ENCODE results near the gene RECK. TPM values are rescaled to one million over a fixed set of nuclear protein-coding genes. Genes with fewer than 3 reads are reported as not detected.
"Not testable (repeated sequence)": the region's sequence is repeated elsewhere in the genome, so short reads cannot be mapped to it uniquely, and the experiment has no call there.

Gene RECK
- total RNA-seq, 1 donor from 2014 or later: 6.2 TPM

DNA sequence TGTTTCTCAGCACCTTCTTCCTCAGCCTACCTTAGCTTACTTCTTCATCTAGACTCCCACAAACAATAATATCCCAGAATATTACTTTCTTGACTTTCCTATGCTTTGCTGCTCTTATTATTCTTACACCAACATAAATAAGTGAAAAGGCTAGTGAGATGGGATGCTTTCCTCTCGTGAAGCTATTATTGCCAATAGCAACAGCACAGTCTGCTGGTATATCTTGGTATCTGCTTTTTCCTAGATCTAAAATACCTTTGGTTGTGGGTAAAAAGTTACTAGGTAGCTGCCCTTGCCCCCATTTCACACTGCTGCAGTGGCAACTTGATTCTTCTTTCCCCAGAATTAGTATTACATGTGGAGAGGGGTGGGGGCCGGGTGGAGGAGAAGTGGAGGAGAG lies 73.7 kb downstream of the RECK start:
- intact Hi-C loops (cut with micrococcal nuclease): no loop called here

DNA sequence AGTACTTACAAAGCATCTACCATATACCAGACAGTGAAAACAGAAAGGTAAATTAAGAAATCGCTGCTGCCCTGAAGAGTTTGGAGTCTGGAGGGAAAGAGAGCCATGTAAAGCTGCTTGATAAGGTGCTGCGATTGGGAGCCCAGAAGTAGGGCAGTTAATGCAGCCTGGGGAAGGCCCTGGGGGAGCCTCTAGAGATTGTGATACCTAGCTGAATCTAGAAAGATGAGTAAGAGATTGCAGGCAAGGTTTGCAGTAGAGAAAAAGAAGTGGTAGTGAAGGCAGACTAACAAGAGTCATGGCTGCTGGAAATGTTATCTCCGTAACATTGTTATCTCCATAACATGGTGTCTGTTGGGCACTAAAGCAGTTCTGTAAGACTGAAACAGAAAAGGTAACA lies 75.8 kb downstream of the RECK start:
- intact Hi-C loops (cut with micrococcal nuclease): no loop called here

DNA sequence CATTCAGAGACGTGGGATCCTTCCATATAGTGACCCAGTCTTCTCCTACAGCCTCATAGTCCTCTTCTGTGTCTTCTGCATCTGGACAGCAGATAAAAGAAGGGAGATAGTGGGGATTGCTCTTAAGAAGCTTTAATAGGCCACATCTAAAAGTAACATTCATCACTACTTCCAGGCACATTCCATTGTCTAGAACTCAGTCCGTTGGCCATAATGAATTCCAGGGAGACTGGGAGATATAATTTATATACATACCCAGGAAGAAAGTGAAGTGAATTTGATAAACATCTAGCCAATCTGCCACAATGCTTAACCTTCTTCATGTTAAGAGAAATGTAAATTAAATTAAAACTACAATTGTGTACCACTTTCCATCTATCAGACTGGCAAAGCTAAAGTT lies 77.3 kb downstream of the RECK start:
- intact Hi-C loops (cut with micrococcal nuclease): no loop called here

DNA sequence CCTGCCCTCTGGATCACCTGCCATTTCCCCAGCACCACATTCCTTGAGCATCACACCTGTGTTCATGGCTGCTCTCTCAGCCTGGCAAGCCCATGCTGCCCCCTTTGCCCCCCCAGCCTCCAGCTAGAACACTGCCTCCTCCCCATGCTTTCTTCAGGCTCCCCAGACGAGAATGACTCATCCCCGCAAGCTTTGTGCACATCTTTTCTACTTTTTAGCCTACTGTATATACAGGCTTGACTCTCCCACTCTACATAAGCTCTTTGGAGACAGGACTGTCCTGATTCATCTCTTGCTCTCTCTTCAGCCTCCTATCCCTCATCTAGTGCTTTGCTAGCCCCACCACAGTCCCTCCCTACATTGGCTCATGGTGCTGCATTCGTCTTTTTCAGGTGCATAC lies 79.9 kb downstream of the RECK start:
- intact Hi-C loops (cut with micrococcal nuclease): no loop called here

DNA sequence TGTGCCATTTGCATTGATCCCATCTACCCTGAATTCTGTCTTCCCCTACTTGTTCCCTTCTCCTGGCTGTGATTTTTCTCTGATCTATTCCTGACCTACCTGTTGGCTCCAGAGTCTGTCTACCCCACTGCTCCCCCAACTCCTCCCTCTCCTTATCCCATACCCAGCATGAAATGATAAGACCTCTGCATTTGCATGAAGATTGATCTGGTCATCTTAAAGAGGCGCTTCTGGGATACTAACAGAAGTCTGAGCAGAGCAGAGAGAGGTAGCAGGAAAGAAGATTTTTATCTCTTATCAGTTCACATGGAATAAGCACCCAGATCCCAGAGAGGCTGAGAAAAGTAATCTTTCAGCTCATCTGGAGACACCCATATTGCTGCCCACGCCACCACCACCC lies 81.5 kb downstream of the RECK start:
- intact Hi-C loops (cut with micrococcal nuclease): no loop called here

DNA sequence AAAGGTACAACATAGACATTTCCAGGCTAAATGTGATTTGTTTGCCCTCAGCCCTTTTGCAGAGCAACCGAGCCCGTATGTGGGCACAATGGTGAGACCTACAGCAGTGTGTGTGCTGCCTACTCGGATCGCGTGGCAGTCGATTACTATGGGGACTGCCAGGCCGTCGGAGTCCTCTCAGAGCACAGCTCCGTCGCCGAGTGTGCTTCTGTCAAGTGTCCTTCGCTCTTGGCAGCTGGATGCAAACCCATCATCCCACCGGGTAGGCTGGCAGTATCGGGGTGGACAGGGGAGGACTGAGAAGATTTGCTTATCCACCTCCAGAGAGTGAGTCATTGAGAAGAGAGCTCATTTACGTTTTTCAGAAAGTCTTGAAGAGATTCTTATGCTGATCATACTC lies 82.0 kb downstream of the RECK start:
- intact Hi-C loops (cut with micrococcal nuclease): no loop called here

DNA sequence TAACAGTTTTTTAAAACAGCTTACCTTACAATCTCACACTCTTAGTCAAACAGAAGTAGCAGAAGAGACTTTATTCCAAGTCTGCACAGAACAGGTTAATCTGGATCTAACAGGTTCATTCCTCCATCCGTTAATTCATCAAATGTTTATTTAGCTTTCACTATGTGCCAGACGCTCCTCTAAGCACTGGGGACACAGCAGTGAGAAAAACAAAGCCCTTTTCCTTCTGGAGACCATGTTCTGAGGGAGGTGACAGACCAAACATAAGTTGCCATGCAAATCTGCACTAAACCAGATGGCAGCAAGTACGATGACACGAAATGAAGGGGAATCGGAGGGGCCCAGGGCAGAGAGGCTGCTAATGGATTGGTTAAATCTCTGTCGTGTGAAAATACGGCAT lies 82.8 kb downstream of the RECK start:
- intact Hi-C loops (cut with micrococcal nuclease): no loop called here

DNA sequence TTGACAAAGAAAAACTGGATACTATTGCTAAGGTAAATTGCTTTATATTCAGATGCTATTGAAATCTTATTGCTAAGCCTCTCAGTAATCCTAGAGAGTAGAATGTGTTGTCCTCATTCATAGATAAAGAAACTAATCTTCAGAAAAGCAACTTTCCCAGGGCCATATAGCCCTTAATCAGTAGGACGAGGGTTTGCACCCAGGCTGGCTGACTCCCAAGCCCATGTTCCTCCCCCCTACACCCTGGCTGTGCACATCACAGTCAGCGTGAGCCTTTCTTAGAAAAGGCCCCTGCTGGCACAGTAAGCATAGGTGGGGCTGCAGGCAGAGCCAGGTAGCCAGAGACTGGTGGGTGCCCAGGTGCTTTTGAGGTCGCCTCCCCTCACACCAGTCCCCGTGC lies 84.0 kb downstream of the RECK start:
- intact Hi-C loops (cut with micrococcal nuclease): no loop called here

DNA sequence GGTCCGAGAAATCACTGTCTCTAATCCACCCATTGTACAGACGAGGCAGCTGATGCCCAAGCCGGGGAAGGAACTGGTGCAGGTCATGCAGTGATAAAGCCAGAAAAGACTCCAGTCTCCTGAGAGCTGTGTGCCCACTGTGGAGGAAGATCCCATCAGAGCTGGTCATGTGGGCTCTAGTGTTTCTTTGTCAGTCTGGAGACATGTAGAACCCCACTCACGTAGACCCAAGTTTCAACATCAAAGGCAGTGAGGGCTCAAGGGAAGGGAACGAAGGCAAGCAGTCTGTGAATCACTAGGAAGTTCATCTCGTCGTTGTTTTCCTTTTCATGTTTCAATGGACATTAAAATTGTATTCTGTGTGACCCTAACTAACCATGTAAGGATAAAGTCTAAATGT lies 85.3 kb downstream of the RECK start:
- intact Hi-C loops (cut with micrococcal nuclease): loop anchor here (2.0 kb wide), 1 partner anchor 15 kb away; the partner anchor contains the start of gene GLIPR2

DNA sequence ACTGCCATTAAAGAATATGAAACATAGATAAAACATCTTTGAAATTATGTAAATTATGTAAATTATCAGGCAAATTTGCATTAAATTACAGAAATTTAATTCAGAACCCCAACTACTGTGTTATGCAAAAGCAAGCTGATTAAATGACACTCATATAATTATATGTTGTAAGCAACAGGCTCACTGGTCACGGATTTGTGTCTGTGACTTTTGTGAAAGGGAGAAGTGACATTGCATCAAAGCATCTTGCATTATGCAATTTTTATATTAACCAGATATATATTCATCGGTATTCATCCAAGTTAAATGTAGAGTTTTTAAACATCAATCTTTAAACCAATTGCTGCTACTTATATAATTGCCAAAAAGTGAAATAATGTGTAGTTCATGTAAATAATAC lies 86.8 kb downstream of the RECK start:
- intact Hi-C loops (cut with micrococcal nuclease): loop anchor here (2.0 kb wide), 1 partner anchor 13 kb away; the partner anchor contains the start of gene GLIPR2

DNA sequence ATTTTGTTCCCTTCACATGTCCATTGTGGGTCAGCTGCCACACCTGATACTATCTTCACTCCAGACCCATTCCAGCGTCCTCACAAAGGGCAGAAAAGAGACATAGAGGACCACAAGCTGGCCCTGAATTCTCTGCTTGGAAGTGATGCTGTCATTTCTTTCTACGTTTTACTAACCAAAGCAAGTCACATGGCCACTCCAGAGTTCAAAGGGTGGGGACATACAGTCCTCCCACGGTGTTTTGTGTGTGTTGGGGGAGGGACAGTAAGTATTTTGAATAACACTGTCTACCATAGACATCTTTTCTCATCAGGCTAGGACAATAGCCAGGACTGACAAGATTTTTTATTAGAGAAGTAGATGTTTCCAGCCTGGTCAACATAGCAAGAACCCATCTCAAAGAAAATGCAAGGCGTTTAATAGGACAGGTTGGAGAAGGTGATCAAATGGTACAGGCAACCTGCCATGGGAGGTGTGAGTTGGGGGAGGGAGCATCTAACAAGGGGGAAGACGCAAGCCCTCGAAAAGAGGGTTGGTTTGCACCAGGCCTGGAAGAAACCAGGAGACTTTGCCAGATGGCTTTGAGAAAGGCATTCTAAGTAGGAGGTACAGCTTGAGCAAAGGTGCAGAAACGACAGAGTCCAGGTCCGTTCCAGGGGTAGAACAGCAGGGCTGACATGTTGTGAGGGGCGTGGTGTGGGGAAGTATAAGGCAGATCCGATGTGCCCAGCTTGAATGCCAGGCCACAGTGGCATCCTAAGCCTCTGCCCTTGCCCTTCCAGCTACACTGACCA lies 88.5 kb downstream of the RECK start:
- intact Hi-C loops (cut with micrococcal nuclease): no loop called here

DNA sequence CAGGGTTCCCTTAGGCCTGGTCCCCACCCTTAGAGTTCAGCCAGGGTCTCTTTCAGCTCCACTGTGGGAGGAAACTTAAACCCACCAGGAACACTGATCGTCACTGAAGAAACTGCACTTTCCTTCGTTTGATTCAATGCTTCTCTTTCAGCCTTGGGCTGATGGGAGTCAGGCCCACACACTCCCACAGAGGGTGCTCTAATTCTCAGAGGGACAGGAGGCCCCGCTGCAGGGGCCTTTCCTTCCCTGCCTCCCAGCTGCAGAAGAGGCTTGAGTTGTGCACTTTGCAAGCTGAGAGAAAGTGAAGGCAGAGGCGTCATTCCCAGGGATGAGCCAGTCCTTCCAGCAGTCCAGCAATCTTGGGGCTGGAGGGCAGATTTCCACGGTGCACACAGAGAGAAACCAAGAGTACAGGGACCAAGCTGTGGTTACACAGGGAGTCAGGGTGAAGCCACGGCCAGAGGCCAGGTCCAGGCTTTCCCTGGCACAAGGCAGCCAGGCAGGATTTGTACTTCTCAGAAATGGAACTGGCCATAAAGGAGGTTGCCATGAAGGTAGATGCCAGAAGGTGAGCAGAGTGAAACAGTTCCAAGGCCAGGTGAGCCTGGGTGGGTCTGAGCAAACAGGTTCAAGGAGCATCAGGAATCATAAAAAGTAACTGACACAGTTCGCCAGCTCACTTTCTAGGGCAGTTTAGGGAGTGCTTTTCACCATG lies 89.5 kb downstream of the RECK start:
- intact Hi-C loops (cut with micrococcal nuclease): no loop called here

DNA sequence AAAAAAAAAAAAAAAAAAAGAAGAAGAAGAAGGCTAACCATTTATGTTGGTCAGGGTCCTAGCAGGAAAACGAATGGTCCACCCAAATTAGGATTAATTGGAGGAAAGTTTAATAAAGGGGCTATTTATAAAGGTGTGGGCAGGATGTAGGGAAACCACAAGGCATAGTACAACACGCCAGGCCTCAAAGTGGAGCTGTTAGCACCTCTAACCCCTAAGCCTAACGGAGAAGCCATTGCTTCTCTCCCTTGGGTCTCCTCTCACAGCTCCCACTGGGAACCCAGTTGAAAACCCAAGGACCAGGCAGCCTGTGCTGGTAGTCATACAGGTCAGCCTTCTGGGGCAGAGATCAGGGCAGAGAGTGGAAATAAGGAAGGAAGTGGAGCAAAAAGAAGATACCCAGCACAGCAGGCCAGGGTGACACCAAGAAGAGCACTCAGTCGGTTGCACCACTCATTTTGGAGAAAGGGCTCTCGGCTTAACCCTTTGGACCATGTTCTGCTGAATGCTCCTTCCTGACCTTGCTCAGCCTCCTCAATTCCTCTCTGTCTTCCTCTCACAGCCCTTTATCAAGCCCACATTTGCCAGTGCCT lies 91.0 kb downstream of the RECK start:
- intact Hi-C loops (cut with micrococcal nuclease): no loop called here

DNA sequence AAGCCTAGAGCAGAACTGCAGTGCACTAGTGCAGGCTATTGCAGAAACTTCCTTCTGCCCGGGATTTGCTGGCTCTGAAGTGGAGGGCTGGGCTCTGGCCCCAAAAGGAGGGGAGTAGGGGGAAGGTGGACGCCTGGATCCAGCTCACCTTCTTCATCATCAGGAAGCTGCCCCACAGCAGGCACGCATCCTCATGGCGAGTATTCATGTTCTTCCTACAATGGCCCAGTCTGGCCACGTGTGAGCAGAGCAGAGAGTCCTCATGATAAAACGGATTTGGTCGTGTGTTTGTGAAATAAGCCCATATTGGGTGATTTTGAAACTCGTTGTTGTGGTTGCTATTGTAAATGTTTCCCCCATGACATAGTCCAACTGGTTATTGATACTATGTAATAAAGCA lies 91.6 kb downstream of the RECK start:
- intact Hi-C loops (cut with micrococcal nuclease): no loop called here

DNA sequence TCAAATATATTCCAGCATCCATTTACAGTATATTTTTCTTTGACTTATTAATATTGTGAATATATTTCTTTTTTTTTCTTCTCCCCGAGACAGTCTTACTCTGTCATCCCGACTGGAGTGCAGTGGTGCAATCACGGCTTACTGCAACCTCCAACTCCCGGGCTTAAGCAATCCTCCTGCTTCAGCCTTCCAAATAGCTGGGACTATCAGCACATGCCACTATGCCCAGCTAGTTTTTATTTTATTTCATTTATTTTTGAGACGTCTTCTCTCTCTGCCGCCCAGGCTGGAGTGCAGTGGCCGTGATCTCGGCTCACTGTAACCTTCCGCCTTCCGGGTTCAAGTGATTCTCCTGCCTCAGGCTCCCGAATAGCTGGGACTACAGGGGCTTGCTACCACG lies 92.4 kb downstream of the RECK start:
- intact Hi-C loops (cut with micrococcal nuclease): no loop called here

DNA sequence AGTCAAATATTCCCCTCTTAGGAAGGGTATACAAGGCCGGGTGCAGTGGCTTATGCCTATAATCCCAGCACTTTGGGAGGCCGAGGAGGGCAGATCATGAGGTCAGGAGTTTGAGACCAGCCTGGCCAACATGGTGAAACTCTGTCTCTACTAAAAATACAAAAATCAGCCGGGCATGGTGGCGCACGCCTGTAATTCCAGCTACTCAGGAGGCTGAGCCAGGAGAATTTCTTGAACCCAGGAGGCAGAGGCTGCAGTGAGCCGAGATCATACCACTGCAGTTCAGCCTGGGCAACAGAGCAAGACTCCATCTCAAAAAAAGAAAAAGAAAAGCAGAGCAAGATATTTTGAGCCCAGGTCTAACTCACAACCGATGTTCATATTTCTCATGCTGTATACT lies 95.0 kb downstream of the RECK start:
- intact Hi-C loops (cut with micrococcal nuclease): not testable (repeated sequence)

DNA sequence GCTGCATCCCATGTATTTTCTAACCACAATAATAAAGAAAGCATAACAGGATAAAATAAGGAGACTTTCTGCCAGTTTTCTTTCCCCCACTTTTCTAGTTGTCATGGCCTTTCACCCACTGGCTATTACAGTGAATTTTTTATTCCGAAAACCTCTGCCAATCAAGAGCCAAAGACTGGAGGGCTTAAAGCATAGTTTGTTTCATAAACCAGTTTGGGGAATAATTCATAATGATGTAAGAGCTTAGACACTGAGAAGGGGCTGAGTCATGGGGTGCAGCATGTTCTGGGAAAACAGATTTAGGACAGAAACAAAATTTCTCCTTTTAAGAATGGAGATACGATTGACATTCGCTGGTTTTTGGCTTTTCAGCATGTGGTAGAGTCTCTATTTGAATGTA lies 95.4 kb downstream of the RECK start:
- intact Hi-C loops (cut with micrococcal nuclease): no loop called here

DNA sequence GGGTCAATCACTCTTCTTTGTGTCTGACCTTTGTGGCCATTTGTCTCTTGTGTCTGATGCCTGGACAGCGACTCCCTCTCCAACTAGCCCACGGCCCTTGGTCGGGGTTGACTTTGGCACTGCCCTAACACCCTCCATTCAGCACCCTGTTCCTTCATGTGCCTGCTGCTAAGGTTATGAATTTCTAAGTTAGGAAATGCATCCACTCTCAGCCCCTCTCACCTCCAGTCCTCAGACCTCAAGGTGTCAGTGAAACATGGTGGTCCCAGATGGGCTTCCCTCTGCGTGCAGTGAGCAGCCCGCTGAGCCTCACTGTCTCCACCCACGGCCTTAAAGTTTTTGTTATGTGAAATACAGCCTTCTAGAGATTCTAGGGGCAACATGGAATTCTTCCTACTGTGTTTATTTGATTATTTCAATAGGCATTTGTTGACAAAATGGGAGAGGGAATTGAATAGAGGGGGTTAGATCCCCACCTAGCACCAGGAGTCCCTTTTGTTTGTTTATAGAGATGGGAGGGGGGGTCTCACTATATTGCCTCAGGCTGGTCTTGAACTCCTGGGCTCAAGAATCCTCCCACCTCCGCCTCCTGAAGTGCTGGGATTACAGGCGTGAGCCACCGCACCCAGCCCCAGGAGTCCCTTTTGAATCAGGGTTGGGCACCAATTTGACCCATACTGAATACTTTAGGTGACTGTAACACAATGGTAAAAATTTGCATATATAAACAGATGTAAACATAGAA lies 98.2 kb downstream of the RECK start:
- intact Hi-C loops (cut with micrococcal nuclease): loop anchor here (5.0 kb wide), 1 partner anchor 352 kb away; no protein-coding TSS in a partner anchor

DNA sequence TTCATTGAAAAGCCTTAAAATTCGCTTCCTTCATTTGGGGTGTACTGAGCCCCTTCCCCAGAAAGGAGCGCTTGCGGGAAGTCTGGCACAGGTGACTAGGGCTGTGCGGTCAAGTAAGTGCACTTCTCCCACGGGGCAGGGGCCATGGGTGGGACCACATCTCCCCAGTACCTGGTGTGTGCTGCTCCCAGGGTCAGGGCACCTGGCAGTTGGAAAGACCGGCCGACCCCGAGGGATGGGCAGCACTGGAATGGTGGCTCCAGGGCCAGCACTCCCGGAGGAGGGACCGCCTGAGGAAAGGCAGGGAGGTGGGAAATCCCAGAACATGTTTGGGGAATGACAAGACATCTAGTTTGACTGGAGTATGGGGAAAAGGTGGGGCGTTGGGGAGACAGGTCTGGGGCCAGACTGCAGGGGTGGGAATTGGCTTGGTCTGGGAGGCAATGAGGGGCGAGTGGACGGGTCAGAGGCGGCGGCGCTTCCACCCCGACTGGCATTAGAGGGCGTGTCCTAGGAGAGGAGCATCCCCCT lies 99.1 kb downstream of the RECK start:
- intact Hi-C loops (cut with micrococcal nuclease): loop anchor here (1.0 to 5.0 kb wide), 9 partner anchors 8 to 351 kb away; partner anchors contain the start of genes CLTA and HINT2

DNA sequence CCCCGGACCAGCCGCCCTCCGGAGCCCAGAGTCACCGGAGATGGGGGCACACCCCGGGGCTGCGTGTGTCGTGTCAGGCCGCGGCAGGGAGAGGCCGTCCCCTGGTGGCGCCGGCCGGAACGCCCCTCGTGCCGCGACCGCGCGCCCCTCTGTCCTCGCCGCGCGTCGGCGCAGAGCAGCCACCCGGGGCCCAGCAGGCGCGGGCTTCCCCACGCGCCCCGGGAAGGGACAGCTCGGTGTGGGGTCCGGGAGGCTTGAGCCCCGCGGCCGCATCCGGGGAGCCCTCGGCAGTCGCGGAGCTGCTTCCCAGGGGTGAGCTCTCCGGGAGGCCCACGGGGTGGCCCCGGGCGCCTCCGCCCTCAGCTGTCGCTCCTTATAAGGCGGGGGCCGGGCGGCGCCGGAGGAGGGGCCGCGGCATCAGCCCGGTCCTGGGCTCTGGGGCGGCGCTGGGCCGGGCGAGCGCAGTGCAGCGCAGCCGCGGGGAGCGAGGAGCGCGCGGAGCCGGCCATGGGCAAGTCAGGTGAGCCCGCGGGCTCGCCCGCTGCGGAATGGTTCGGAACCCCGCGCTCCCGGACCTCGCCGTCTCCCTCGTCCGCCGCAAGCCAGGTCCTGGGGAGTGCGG lies 99.7 kb downstream of the RECK start, which contains the start of gene GLIPR2:
Gene GLIPR2, plus strand, starts transcription at position 462 of the 622 bp plus-strand sequence. Its CDS starts 46 bp downstream, at position 508.
- intact Hi-C loops (cut with micrococcal nuclease): loop anchor here (1.0 to 5.0 kb wide), 9 partner anchors 8 to 351 kb away; partner anchors contain the start of genes CLTA and HINT2
